CD4-positive, CD25-positive, alpha-beta regulatory T cell (primary cell): Measurements from ENCODE around the gene CNRIP1. TPM values are rescaled to one million over a fixed set of nuclear protein-coding genes. Genes with fewer than 3 reads are reported as not detected.
"Not testable (repeated sequence)": the region's sequence is repeated elsewhere in the genome, so short reads cannot be mapped to it uniquely, and the experiment has no call there.

Experiments used
- ATAC-seq, 2 donors: fragments of 150-1000 bp; cut with Tn5 transposase; one replicate each; pipeline ENCODE4 v1.10.0; 2021; ENCODE audit warnings: low read depth in 2 of 2, moderate number of reproducible peaks in 2 of 2, moderate library complexity in 1 of 2
- DNase-seq, 3 donors: peaks; one replicate each; pipeline versions ENCODE4 v3.0.0 to v3.0.0-alpha.2; 2012 to 2022; ENCODE audit warnings: mixed read lengths in 1 of 3
- H3K27ac ChIP-seq: one replicate; pipeline ENCODE4 v1.7.0; 2013; ENCODE audit warnings: mild to moderate bottlenecking, low read length; ENCODE audit not compliant: insufficient read depth, poor library complexity, severe bottlenecking
- H3K27me3 ChIP-seq: one replicate; pipeline ENCODE4 v1.7.0; 2013; ENCODE audit warnings: low read length; ENCODE audit not compliant: control insufficient read depth, insufficient read depth
- H3K36me3 ChIP-seq: one replicate; pipeline ENCODE4 v1.7.0; 2013; ENCODE audit warnings: mild to moderate bottlenecking, low read length, moderate library complexity; ENCODE audit not compliant: control insufficient read depth, insufficient read depth
- H3K4me1 ChIP-seq: 2 replicates; pipeline ENCODE4 v1.7.0; 2013; ENCODE audit warnings: mild to moderate bottlenecking, low read length; ENCODE audit not compliant: insufficient read depth, control insufficient read depth, poor library complexity, severe bottlenecking
- H3K4me3 ChIP-seq: one replicate; pipeline ENCODE4 v1.7.0; 2013; ENCODE audit warnings: low read depth, mild to moderate bottlenecking, low read length, moderate library complexity
- H3K9me3 ChIP-seq, 2 experiments: 1 replicate in 1 of 2; 2 replicates in 1 of 2; pipeline ENCODE4 v1.7.0; 2013; ENCODE audit warnings: low read length in 2 of 2, mild to moderate bottlenecking in 1 of 2, moderate library complexity in 1 of 2; ENCODE audit not compliant: control insufficient read depth in 2 of 2
- H3K27ac Mint-ChIP-seq, 3 donors: one replicate each; pipeline ENCODE4 v1.8.0; 2020 to 2022; ENCODE audit warnings: mild to moderate bottlenecking in 3 of 3, mixed read lengths in 3 of 3, moderate library complexity in 2 of 3
- H3K27me3 Mint-ChIP-seq: one replicate; pipeline ENCODE4 v1.8.0; 2022; ENCODE audit warnings: mild to moderate bottlenecking, mixed read lengths
- H3K36me3 Mint-ChIP-seq: one replicate; pipeline ENCODE4 v1.8.0; 2020; ENCODE audit warnings: mixed read lengths
- H3K4me1 Mint-ChIP-seq, 4 donors: one replicate each; pipeline ENCODE4 v1.8.0; 2020 to 2022; ENCODE audit warnings: mixed read lengths in 4 of 4, mild to moderate bottlenecking in 1 of 4
- H3K4me3 Mint-ChIP-seq, 4 donors: one replicate each; pipeline ENCODE4 v1.8.0; 2020 to 2022; ENCODE audit warnings: mild to moderate bottlenecking in 4 of 4, mixed read lengths in 4 of 4, moderate library complexity in 3 of 4
- H3K9me3 Mint-ChIP-seq, 7 donors: one replicate each; pipeline ENCODE4 v1.8.0; 2020 to 2022; ENCODE audit warnings: mixed read lengths in 7 of 7, mild to moderate bottlenecking in 3 of 7, moderate library complexity in 2 of 7
- polyA plus RNA-seq, 4 donors: library from polyadenylated mRNA; unstranded; fragments of 300-500 nt; fragmentation: Illumina TruSeq; gene quantifications; one replicate each; pipeline ENCODE4 v1.2.3, GENCODE V29; 2021
- total RNA-seq: library from RNA; stranded (reverse); gene quantifications from one replicate; pipeline ENCODE4 v1.2.3, GENCODE V29; 2022

CNRIP1 gene
- total and polyA plus RNA-seq, 5 donors from 2014 or later: 0.22 TPM; not detected in 4

DNA sequence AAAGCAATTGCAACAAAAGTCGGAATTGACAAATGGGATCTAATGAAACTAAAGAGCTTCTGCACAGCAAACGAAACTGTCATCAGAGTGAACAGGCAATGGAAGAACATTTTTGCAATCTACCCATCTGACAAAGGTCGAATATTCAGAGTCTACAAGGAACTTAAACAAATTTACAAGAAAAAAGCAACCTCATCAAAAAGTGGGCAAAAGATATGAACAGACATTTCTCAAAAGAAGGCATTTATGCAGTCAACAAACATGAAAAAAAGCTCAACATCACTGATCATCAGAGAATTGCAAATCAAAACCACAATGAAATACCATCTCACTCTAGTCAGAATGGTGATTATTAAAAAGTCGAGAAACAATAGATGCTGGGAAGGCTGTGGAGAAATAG lies 29.3 kb upstream of the CNRIP1 start:
- H3K27me3 Mint-ChIP-seq: peaks cover 48% of the 10 kb centered on the region
- H3K4me1 Mint-ChIP-seq, H3K9me3 Mint-ChIP-seq, H3K27ac Mint-ChIP-seq, H3K9me3 ChIP-seq, DNase-seq, H3K4me3 ChIP-seq, H3K4me1 ChIP-seq, H3K36me3 ChIP-seq, ATAC-seq, H3K36me3 Mint-ChIP-seq, H3K4me3 Mint-ChIP-seq, H3K27ac ChIP-seq: not testable (repeated sequence)
- peaks cover 16% of the 10 kb centered on the region for H3K27me3 ChIP-seq

DNA sequence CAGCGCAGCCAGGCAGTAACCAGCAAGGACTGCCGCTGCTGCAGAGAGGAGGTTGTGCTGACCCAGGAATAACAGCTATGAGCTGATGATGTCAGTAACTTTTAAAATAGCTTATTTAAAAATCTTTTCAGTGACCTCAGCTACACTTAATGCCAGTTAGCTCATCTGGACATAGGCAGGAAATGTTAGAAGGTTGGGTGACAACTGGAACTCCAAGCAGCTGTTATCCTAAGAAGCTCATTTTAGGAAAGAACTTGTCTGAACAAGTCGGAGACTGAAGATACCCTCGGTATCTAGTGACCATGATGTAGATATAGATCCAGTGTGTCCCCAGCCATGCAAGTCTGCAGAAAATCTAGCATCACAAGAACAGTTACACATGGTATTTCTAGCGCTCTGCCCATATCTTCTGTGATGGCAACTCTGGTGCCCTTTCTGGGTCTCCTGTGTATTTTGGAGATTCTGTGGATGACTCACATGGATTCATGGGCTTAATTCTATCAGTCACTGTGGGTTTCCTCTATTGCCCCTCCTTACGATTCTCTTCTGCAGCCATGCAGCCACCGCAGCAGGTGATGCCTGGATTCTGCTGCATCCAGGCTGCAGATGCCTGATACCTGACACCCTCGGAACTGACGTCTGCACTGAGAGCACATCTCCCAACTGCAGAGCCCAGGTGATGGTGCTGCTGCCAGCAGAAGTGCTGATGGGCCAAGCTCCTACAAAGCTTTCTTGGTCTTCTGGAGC lies 25.6 kb upstream of the CNRIP1 start:
- no peaks in the 10 kb centered on the region for H3K4me1 ChIP-seq

DNA sequence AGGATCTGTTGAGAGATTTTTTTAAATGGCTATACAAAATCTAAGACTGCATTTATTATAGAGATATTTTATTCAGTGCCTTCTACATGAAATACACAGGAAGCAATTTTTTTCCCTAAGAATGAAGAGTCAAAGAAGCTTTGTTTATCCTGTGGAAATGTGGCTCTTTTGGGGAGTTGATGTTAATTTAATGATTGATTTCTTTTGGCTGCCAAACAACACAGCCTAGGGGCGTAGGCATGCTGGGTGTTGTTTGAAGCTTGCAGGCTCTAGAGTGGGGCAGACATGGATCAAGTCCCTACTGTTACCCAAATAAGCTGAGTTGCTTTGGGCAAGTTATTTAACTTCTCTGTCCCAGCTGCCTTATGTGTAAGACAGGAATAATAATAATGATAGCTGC lies 24.3 kb upstream of the CNRIP1 start:
- Histone ChIP-seq H3K36me3 (no peaks in the 10 kb centered on the region), H3K9me3 (no peaks in the 10 kb centered on the region), H3K27ac (no peak overlapping the region), H3K27me3 (peaks cover 38% of the 10 kb centered on the region), H3K4me3 (no peak overlapping the region), H3K4me1 (no peaks in the 10 kb centered on the region)
- no peaks in the 10 kb centered on the region for H3K36me3 Mint-ChIP-seq
- H3K27ac Mint-ChIP-seq: no peak overlapping the region
- no peak overlapping the region for H3K4me3 Mint-ChIP-seq
- no peaks in the 10 kb centered on the region for H3K4me1 Mint-ChIP-seq
- peaks cover 74% of the 10 kb centered on the region for H3K27me3 Mint-ChIP-seq
- no peak for DNase-seq
- H3K9me3 Mint-ChIP-seq: peaks cover 0 to 1% (median 0%) of the 10 kb centered on the region in 7 donors
- ATAC-seq: no peak

More for the DNA sequence above, 25.6 kb upstream of the CNRIP1 start:
- Mint-ChIP-seq H3K4me1 (no peaks in the 10 kb centered on the region), H3K27me3 (peaks cover 77% of the 10 kb centered on the region), H3K9me3 (peaks cover 0 to 4% (median 0%) of the 10 kb centered on the region in 7 donors), H3K36me3 (no peaks in the 10 kb centered on the region), H3K27ac (no peak overlapping the region), H3K4me3 (no peak overlapping the region)
- no peak overlapping the region for H3K4me3 ChIP-seq
- no peaks in the 10 kb centered on the region for H3K36me3 ChIP-seq
- no peak for DNase-seq
- H3K9me3 ChIP-seq: no peaks in the 10 kb centered on the region
- ATAC-seq: no peak
- H3K27ac ChIP-seq: no peak overlapping the region
- peaks cover 32% of the 10 kb centered on the region for H3K27me3 ChIP-seq

DNA sequence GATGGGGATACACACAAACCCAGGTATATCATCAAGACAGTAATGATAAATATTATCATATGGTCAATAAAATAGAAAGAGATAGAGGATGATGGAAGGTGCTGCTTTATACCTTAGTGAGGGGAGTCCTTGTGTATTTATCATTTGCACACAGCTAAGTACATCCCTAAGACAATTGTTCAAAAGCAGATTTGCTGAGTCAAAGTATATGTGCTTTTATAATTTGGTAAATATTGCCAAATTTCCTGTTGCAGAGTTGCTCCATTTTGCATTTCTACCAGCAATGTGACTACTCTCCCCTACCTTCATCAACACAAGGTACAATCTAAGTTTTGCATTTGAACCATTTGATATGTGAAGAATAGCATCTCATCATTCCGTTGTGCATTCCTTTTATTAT lies 22.7 kb upstream of the CNRIP1 start:
- Histone ChIP-seq H3K27ac (no peak overlapping the region), H3K36me3 (no peaks in the 10 kb centered on the region), H3K27me3 (peaks cover 38% of the 10 kb centered on the region), H3K4me3 (no peak overlapping the region), H3K4me1 (no peaks in the 10 kb centered on the region), H3K9me3 (no peaks in the 10 kb centered on the region)
- DNase-seq (no peak), ATAC-seq (no peak)
- H3K27ac Mint-ChIP-seq: no peak overlapping the region
- H3K4me3 Mint-ChIP-seq: no peak overlapping the region
- H3K36me3 Mint-ChIP-seq: no peaks in the 10 kb centered on the region
- H3K27me3 Mint-ChIP-seq: peaks cover 72% of the 10 kb centered on the region
- no peaks in the 10 kb centered on the region for H3K4me1 Mint-ChIP-seq
- peaks cover 0 to 3% (median 0%) of the 10 kb centered on the region in 7 donors for H3K9me3 Mint-ChIP-seq

DNA sequence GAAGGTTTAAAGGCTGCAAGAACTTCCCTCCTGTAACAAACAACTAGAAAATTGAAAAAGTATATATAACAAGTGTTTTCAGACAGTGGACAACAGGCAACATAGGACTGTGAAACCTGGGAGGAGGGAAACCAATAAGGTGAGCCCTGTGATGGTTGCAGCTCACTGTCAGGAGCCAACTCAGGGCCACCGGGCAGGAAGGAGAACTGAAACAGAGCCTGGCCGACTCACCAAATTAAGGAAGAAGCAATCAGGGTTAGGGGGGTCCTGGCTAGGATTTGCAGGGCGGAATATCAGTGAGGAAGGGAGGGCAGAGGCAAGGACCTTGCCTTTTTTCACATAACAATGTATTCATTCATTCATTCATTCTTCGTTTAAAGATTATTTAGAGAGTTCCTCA lies 21.8 kb upstream of the CNRIP1 start:
- DNase-seq (no peak), ATAC-seq (no peak)
- Histone ChIP-seq H3K4me1 (no peaks in the 10 kb centered on the region), H3K27me3 (peaks cover 36% of the 10 kb centered on the region), H3K9me3 (no peaks in the 10 kb centered on the region), H3K36me3 (no peaks in the 10 kb centered on the region), H3K27ac (no peak overlapping the region), H3K4me3 (no peak overlapping the region)
- H3K4me1 Mint-ChIP-seq: no peaks in the 10 kb centered on the region
- no peaks in the 10 kb centered on the region for H3K36me3 Mint-ChIP-seq
- H3K9me3 Mint-ChIP-seq: peaks cover 0 to 3% (median 0%) of the 10 kb centered on the region in 7 donors
- H3K27ac Mint-ChIP-seq: peak overlapping the region in 1 of 3 donors; percentile 90
- H3K27me3 Mint-ChIP-seq: peaks cover 70% of the 10 kb centered on the region
- H3K4me3 Mint-ChIP-seq: no peak overlapping the region

DNA sequence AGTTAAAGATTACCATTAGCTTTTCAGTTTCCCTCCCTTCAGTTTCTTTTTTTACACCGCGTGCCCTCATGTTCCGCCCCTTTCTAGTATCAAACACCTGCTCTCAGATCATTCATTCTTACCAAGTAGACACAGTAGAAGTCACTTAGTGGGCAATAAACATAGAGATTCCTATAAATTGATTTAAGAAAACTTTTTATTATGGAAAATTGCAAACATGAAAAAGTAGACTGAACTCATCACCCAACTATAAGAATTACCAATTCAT lies 21.2 kb upstream of the CNRIP1 start:
- Histone ChIP-seq H3K4me3 (no peak overlapping the region), H3K4me1 (no peaks in the 10 kb centered on the region), H3K9me3 (no peaks in the 10 kb centered on the region), H3K27ac (no peak overlapping the region), H3K27me3 (peaks cover 40% of the 10 kb centered on the region), H3K36me3 (no peaks in the 10 kb centered on the region)
- DNase-seq (no peak), ATAC-seq (no peak)
- H3K27ac Mint-ChIP-seq: no peak overlapping the region
- peaks cover 0 to 3% (median 0%) of the 10 kb centered on the region in 7 donors for H3K9me3 Mint-ChIP-seq
- peaks cover 67% of the 10 kb centered on the region for H3K27me3 Mint-ChIP-seq
- H3K4me1 Mint-ChIP-seq: no peaks in the 10 kb centered on the region
- H3K36me3 Mint-ChIP-seq: no peaks in the 10 kb centered on the region
- no peak overlapping the region for H3K4me3 Mint-ChIP-seq

DNA sequence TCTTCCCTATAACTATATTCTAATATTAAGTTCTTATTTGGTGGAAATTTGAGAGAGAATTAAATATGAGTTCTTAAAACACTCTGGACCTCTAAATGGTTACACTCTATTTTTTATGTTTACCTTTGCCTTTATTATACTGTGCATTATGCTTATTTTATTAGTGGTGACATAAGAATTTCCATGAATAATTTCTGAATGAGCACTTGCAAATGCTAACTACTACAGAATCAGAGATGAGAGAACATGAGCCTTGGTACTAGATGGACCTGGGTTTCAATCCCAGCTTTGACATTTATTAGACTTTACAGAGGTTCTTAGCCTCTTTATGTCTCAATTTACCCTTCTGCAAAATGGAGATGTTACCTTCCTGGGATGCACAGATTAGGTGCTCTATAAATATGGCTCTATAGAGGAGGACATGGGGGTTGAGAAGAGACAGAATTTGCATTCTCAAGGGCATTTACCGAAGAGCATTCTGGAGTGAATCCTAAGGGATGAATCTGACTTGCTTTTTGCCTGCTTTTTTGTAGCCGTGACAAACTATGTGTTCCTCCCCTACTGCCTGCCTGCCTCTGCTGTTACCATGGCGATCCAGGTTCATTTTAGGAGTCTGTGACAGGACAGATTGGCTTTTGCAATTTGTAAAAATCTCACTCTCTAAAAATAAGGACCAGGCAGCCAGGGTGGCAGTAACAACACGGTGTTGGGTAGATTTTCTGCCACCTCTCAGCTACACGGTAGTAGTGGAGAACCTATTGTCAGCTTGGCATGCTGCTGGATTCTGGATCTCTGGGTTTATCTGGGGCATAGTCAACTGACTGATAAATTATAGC lies 20.7 kb upstream of the CNRIP1 start:
- H3K36me3 ChIP-seq: no peaks in the 10 kb centered on the region
- no peaks in the 10 kb centered on the region for H3K4me1 ChIP-seq
- H3K9me3 ChIP-seq: no peaks in the 10 kb centered on the region
- H3K27me3 ChIP-seq: peaks cover 43% of the 10 kb centered on the region
- no peak overlapping the region for H3K27ac ChIP-seq
- Mint-ChIP-seq H3K4me1 (no peaks in the 10 kb centered on the region), H3K4me3 (no peak overlapping the region), H3K27me3 (peaks cover 65% of the 10 kb centered on the region), H3K27ac (no peak overlapping the region), H3K9me3 (peaks cover 0 to 3% (median 0%) of the 10 kb centered on the region in 7 donors), H3K36me3 (no peaks in the 10 kb centered on the region)
- H3K4me3 ChIP-seq: no peak overlapping the region
- DNase-seq (no peak), ATAC-seq (no peak)

DNA sequence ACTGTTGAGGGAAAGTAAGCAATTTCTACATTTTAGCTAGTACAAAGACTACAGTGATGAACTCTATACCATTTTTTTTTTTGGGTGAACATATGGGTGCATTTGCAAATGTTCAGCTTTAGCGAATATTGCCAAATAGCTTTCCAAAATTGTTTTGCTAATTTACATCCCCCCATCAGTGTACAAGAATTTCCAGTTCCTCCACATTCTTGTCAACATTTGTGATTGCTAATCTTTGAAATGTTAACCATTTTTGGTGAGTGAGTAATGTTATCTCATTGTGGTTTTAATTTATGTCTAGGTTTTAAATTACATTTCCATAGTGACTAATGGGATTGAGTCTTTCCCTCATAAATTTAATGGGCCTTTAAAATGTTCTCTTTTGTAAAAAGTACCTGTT lies 16.4 kb upstream of the CNRIP1 start:
- Histone ChIP-seq H3K27me3 (peaks cover 27% of the 10 kb centered on the region), H3K4me3 (no peak overlapping the region), H3K4me1 (no peaks in the 10 kb centered on the region), H3K27ac (no peak overlapping the region), H3K36me3 (no peaks in the 10 kb centered on the region), H3K9me3 (no peaks in the 10 kb centered on the region)
- no peaks in the 10 kb centered on the region for H3K4me1 Mint-ChIP-seq
- H3K27me3 Mint-ChIP-seq: peaks cover 56% of the 10 kb centered on the region
- ATAC-seq (no peak), DNase-seq (no peak)
- H3K9me3 Mint-ChIP-seq: peaks cover 0 to 3% (median 0%) of the 10 kb centered on the region in 7 donors
- H3K27ac Mint-ChIP-seq: no peak overlapping the region
- H3K36me3 Mint-ChIP-seq: no peaks in the 10 kb centered on the region
- H3K4me3 Mint-ChIP-seq: no peak overlapping the region
